ENCODE data around the gene SPINDOC.
A peak's percentile ranks its signal among the peaks of the same experiment; 100 is the strongest.

Gene SPINDOC

DNA sequence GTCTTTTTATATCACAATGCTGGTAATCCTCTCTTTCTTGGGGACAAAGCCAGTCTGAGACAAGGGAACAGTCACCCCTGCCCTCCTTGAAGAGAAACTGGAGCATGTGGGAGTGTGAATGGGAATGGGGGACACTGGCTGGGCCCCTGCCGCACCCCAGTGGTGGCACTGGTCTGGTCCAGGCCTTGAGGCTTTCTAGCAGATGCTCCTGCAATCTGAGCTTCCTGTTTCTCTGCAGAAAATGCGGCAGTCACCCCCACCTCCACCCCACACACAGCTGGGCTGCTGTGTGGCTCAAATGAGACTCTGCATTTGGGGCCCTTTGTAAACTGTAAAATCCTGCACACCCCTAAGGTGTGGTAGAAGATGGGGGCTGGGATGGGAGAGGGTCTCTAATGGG, 19.1 kb downstream of the SPINDOC start:
- no peak for DNase-seq (ENCODE audit: low spot score)

DNA sequence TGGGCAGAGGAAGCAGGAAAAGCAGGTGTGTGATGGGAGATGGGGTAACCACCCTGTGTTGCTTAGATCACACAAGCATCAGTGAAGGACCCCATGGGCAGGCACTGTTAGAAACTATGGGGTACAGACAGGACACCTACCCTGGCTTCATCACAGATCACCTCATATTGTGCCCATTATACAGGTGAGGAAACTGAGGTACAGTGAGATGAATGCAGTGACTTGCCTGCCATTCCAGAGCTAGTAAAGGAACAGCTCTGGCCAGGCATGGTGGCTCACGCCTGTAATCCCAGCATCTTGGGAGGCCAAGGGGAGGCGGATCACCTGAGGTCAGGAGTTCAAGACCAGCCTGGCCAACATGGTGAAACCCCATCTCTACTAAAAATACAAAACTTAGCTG, 19.8 kb downstream of the SPINDOC start:
- DNase-seq (ENCODE audit: low spot score) = no peak

DNA sequence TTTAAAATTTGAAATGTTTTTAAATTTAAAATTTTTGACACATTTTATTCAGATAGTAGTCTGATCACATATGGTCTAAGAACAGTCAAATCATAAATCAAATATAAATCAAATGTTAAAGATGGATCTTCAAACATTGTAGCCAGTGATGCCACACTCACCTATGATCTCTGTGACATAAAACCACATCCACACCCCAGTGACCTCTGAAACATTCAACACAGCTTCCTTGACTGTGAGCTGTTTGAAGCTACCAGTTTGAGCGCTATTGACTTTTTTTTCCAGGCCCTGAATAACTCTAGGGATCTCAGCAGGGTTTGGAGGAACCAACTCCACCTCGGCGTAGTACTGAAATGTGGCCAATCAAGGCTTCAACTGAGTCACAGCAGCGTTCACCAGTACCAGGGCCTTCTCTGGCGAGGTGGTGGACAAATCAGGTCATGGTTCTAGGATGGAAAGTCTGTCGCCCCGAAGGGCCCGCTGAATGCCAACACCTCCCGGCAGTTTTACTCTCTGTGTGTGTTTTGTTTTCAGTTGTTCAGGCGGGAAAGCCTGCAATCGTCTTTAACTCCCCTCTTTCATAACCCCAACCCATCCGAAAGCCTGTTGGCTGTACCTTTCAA, 21.4 kb downstream of the SPINDOC start:
- DNase-seq (ENCODE audit: low spot score) = no peak

GRCh38 chr11:63835158-63835545, 21.9 kb downstream of the SPINDOC start:
- no peak for DNase-seq (ENCODE audit: low spot score)

DNA sequence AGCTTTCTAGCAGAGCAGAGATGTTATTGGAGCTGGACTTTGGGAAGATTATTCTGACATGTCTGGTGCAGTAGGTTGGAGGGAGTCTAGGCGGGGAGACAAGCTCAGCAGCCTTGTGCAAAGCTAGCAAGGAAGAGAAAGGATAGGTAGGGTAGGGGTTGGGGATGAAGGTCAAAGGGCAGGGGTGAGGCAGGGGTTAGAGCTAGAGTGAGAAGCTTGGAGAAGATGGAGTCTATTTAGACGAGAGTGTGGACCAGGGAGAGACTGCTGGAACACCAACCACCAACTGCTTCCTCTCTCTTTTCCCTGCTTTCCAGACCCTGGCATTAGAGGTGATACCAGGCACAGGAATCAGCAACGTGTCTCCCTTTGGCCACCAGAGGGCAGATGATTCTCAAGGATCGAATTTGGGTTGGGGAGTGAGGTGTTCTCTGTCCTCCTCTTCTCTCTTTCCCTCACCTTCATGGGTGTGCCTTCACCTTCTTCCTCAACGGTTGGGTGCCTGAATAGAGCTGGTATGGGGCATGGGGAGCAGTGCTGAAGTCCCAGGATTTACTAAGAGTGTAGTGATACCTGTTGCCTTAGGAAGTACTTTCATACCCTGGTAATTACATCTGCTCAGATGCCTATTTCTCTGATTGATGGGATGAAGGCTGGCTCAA, 23.9 kb downstream of the SPINDOC start:
- peak; percentile 83 for DNase-seq (ENCODE audit: low spot score)

- DNase-seq (ENCODE audit: low spot score) = peak; percentile 30
Measured at GRCh38 chr11:63837739-63838138, 24.5 kb downstream of the SPINDOC start.

DNA sequence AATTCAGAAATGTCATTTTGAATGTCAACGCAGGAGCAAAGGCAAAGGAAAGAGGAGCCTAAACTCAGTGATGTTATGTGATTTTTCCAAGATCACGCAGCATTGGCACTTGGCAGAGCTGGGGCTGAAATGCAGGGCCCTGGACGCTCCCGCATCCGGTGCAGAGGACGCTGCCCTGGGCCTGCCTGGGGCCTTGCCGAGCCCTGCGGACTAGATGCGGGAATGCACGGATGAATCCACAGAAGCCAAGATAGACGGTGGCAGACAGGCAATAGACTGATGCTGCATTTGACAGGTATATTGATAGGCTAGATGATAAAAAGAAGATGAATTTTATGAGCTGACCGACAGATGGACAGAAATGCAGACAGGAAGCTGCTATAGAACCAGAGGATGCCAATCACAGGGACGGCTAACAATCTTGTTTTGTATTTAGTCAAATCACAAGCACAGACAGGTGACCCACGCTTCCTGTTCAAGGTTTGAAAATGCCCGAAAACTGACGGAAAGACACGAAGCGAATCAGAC, 25.0 kb downstream of the SPINDOC start:
- DNase-seq (ENCODE audit: low spot score) = no peak

DNA sequence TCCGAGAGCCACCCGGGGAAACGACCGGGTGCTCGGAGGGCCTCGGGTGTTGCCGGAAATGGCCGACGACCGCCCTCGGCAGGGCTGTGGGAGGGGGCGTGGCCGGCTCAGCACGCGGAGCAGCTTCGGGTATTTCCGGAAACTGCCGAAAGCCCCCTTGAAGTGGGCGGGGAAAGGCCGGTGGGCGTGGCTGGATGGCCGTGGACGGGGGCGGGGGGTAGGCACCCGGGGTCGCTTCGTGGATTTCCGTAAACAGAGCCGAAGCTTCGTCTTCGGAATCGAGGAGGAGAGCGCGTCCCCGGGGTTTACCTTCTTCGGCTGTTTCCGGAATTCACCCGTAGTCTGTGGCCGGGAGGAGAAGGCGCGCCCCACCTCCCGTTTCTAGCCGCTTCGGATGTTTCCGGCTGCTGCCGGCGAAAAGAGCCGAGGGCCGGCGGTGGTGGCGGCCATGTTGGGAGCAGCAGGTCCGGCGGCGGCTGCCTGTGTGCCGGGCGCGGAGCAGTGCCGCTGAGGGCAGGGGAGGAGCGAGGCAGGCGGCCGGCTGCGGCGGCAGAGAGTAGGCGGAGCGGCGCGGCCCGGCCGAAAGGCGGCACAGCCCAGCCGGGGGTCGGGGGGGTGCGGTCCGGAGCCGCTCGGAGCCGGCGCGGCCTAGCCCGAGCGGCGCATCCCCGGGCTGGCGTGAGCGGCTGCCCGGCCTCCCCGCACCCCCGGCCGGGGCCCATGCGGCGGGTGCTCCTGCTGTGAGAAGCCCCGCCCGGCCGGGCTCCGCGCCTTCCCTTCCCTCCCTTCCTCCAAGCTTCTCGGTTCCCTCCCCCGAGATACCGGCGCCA, 25.6 kb downstream of the SPINDOC start, which contains the start of gene MARK2:
Gene MARK2, plus strand, starts transcription at position 433 of the 830 bp plus-strand sequence. Its CDS starts 397 bp downstream, at position 830.
- peak; percentile 98 for DNase-seq (ENCODE audit: low spot score)

- peak; percentile 35 for DNase-seq (ENCODE audit: low spot score)
Measured at GRCh38 chr11:63839508-63840355, 26.5 kb downstream of the SPINDOC start.

DNA sequence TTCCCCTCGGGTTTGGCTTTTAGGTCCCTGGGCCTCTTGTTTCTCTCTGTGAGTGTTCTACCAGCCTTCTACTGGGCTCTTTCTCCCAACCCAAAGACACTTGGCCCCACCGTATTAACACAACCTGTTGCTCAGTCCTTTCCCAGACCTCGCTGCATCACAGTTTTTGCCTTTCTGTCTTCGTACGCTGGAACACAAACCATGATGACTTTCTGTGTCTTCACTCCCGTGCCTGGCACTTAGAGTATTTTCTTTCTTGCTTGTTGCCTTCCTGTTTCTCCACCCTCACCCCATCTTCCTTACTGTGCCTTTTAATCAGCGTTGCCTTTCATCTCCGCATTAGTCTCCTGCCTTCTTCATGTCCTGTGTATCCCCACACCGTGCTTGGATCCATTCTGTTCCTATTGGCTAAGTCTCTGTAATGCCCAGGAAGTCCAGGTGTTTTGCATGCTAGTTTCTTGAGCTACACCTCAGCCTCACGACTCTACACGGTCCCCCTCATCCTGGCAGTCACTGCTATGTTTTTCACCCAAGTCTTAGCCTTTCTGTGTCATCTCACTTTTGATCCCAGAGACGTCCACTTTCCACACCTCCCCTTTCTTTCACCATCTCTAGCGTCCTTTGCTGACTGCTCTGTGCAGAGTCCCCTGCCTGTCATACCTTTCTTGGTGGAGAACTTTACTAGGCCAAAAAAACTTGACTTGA, 27.3 kb downstream of the SPINDOC start:
- DNase-seq (ENCODE audit: low spot score) = no peak

- DNase-seq (ENCODE audit: low spot score) = no peak
Measured at GRCh38 chr11:63841554-63841953, 28.3 kb downstream of the SPINDOC start.

DNA sequence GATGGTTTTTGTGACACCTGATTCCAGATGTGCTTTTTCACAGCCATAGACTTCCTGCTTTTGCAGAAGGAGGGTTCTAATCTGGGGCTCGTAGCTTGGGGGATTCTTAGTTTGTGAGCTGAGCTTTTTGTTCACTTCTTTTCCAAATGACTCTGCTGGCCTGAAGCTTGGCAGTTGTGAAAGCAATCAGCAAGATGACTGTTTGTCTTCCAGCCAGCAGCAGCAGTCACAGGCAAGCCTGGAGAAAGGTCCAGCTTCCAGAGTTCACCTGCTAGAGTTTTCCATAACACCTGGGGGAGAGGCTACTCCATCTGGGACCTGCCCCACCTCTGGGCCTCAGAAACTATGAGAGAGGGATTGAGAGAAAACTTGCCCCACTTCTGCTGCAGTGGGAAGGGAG, 29.8 kb downstream of the SPINDOC start:
- DNase-seq (ENCODE audit: low spot score) = no peak

DNA sequence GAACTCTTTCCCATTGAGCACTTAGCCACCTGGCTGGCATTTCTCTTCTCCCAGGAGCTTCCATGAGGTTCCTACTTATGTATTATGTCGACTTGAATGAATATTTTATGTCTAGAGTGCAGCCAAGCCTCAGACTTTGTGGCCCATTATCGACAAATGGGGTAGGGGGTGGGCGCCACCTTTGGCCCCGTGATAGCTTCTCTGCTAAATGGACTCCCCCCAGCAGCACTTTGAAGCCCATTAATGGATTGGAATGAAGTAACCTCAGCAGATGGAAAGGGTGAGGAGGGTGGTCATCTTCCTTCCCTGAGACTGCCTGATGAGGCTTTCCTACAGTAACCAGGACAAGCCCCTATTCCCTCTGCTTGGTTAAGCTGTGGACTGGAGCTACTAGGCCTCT, 31.6 kb downstream of the SPINDOC start:
- no peak for DNase-seq (ENCODE audit: low spot score)

- DNase-seq (ENCODE audit: low spot score) = no peak
Measured at GRCh38 chr11:63845303-63845702, 32.0 kb downstream of the SPINDOC start.

- DNase-seq (ENCODE audit: low spot score) = no peak
Measured at GRCh38 chr11:63845911-63846310, 32.7 kb downstream of the SPINDOC start.

- DNase-seq (ENCODE audit: low spot score) = no peak
Measured at GRCh38 chr11:63846897-63847296, 33.6 kb downstream of the SPINDOC start.

- no peak for DNase-seq (ENCODE audit: low spot score)
Measured at GRCh38 chr11:63847363-63847762, 34.1 kb downstream of the SPINDOC start.

GRCh38 chr11:63849691-63850090, 36.4 kb downstream of the SPINDOC start:
- no peak for DNase-seq (ENCODE audit: low spot score)

GRCh38 chr11:63850920-63851319, 37.7 kb downstream of the SPINDOC start:
- no peak for DNase-seq (ENCODE audit: low spot score)

DNA sequence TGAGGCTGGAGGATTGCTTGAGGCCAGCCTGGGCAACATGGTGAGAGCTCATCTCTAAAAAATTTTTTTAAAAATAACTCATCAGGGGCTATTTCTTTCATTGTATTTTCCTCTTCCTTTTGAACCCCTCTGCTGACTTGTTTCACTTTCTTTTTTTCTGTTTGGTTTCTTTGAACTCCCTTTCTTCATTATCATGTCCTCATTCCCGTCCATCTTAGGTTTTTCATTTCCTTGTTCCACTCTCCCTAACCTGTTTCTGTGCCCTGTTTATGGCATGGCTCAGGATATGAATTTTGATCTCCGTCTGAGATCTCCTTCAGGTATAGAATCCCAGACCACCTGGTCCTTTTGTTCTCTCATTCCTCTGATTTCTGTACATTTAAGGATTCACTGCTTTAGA, 38.1 kb downstream of the SPINDOC start:
- DNase-seq (ENCODE audit: low spot score) = no peak

DNA sequence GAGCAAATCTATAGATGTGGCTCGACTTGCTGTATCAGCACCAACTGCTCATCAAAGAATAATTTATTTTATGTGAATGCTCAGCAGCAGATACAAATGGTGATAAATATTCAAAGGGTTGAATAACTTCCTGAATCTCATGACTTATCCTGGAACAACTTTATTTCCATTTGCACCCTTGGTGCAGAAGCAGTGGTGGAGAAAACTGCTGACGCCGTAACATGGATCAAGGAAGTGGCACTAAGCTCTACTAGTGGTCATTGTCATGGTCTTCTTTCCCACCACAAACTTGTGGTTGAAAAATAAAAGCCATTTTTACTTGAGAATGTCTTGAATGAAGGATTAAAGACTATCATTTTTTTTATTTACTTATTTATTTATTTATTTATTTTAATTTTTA, 40.2 kb downstream of the SPINDOC start:
- no peak for DNase-seq (ENCODE audit: low spot score)

All from SK-N-DZ (cell line).